ES-I3 (cell line): ENCODE measurements around the gene SP3.

Source experiments
- H3K36me3 ChIP-seq: 2 replicates; pipeline ENCODE4 v1.6.1; 2013; ENCODE audit warnings: mild to moderate bottlenecking, low read length, control low read depth, moderate library complexity; ENCODE audit not compliant: insufficient read depth
- H3K4me1 ChIP-seq: 2 replicates; pipeline ENCODE4 v1.6.1; 2013; ENCODE audit warnings: mild to moderate bottlenecking, control low read depth, low read length; ENCODE audit not compliant: insufficient read depth
- H3K9ac ChIP-seq: 2 replicates; pipeline ENCODE4 v1.6.1; 2013; ENCODE audit warnings: low read depth, mild to moderate bottlenecking, low read length, moderate library complexity
- H3K9me3 ChIP-seq: 2 replicates; pipeline ENCODE4 v1.6.1; 2013; ENCODE audit warnings: mild to moderate bottlenecking, low read length, moderate library complexity; ENCODE audit not compliant: control insufficient read depth, insufficient read depth

Gene SP3

GRCh38 chr2:173866874-173867618 lies 98.1 kb downstream of the SP3 start:
- Histone ChIP-seq H3K36me3 (no peaks in the 10 kb centered on the region), H3K9ac (no peak overlapping the region), H3K9me3 (no peaks in the 10 kb centered on the region), H3K4me1 (no peaks in the 10 kb centered on the region)

GRCh38 chr2:173865971-173866873 lies 99.0 kb downstream of the SP3 start:
- Histone ChIP-seq H3K4me1 (no peaks in the 10 kb centered on the region), H3K9ac (no peak overlapping the region), H3K9me3 (no peaks in the 10 kb centered on the region), H3K36me3 (no peaks in the 10 kb centered on the region)

GRCh38 chr2:173862612-173863217 lies 102.5 kb downstream of the SP3 start:
- Histone ChIP-seq H3K4me1 (no peaks in the 10 kb centered on the region), H3K36me3 (no peaks in the 10 kb centered on the region), H3K9me3 (no peaks in the 10 kb centered on the region), H3K9ac (no peak overlapping the region)

GRCh38 chr2:173860566-173860965 lies 104.6 kb downstream of the SP3 start:
- Histone ChIP-seq H3K4me1 (no peaks in the 10 kb centered on the region), H3K36me3 (no peaks in the 10 kb centered on the region), H3K9ac (no peak overlapping the region), H3K9me3 (no peaks in the 10 kb centered on the region)

- Histone ChIP-seq H3K9me3 (no peaks in the 10 kb centered on the region), H3K36me3 (no peaks in the 10 kb centered on the region), H3K4me1 (no peaks in the 10 kb centered on the region), H3K9ac (no peak overlapping the region)
These were observed 105.1 kb downstream of the SP3 start for GRCh38 chr2:173860082-173860481.

- Histone ChIP-seq H3K9ac (no peak overlapping the region), H3K4me1 (no peaks in the 10 kb centered on the region), H3K36me3 (no peaks in the 10 kb centered on the region), H3K9me3 (no peaks in the 10 kb centered on the region)
These were observed 106.9 kb downstream of the SP3 start for GRCh38 chr2:173858291-173858731.
